Prostate gland (tissue), 2 donors: ENCODE measurements around the gene RPP30. TPM values are rescaled to one million over a fixed set of nuclear protein-coding genes. Genes with fewer than 3 reads are reported as not detected.

Experiments
- DNase-seq: peaks from one replicate; pipeline ENCODE4 v3.0.0-alpha.2; 2019; ENCODE audit warnings: low spot score
- H3K27ac ChIP-seq, 2 donors: fragments of 200-600 bp; sonication (generic); 2 replicates each; pipeline ENCODE4 v1.5.1; 2017 to 2019
- H3K27me3 ChIP-seq: fragments of 200-600 bp; sonication (generic); replicated peaks from 2 replicates; pipeline ENCODE4 v1.5.1; 2019; ENCODE audit not compliant: insufficient read depth
- H3K36me3 ChIP-seq, 2 donors: fragments of 200-600 bp; sonication (generic); 1 replicate in 1 of 2; 2 replicates in 1 of 2; pipeline versions ENCODE4 v1.5.1 to v1.8.1; 2017 to 2019
- H3K4me1 ChIP-seq: fragments of 200-600 bp; sonication (generic); replicated peaks from 2 replicates; pipeline ENCODE4 v1.5.1; 2019
- H3K4me3 ChIP-seq, 2 donors: fragments of 200-600 bp; sonication (generic); 2 replicates each; pipeline ENCODE4 v1.5.1; 2017 to 2019
- H3K9me3 ChIP-seq: fragments of 200-600 bp; sonication (generic); 2 replicates; pipeline ENCODE4 v1.5.1; 2017
- CTCF ChIP-seq, 4 experiments: fragments of 200-600 bp in 2 of 4; fragments of 450-650 bp in 2 of 4; sonication (generic) in 2 of 4; IDR thresholded peaks; 1 replicate in 3 of 4; 2 replicates in 1 of 4; pipeline ENCODE4 v1.5.1; 2016 to 2019; ENCODE audit warnings: antibody characterized with exemption in 4 of 4, mild to moderate bottlenecking in 2 of 4, moderate library complexity in 2 of 4
- POLR2A ChIP-seq: fragments of 450-650 bp; IDR thresholded peaks from one replicate; pipeline ENCODE4 v1.6.1; 2016; ENCODE audit warnings: antibody characterized with exemption, mild to moderate bottlenecking
- POLR2AphosphoS5 ChIP-seq: sonication (generic); formaldehyde crosslinking; IDR thresholded peaks from one replicate; pipeline ENCODE4 v1.6.1; 2017; ENCODE audit warnings: antibody characterized with exemption
- WGBS: methylation state at CpG from one replicate; pipeline ENCODE4 v1.1.5; 2018; 5-methylcytosine and 5-hydroxymethylcytosine counted together
- intact Hi-C: fragments of 100-400 bp; cut with DNase I; formaldehyde crosslinking; loops from one replicate; pipeline ENCODE4 v1.14.2; 2022
- total RNA-seq, 2 donors: library from RNA; depleted of rRNA; stranded (reverse); fragments of >200 nt; gene quantifications; one replicate each; pipeline ENCODE4 v1.1.0, GENCODE V29; 2016

RPP30 gene
- total RNA-seq, 2 donors from 2014 or later = 37.1 to 43.6 TPM

GRCh38 chr10:90916392-90917237 is 44.8 kb downstream of the RPP30 start:
- intact Hi-C loops = loop anchor here (5.0 to 10.0 kb wide), 2 partner anchors 51 to 248 kb away; no protein-coding TSS in a partner anchor
- Histone ChIP-seq H3K36me3 (no peaks in the 10 kb centered on the region), H3K4me3 (no peak overlapping the region), H3K27me3 (peaks cover 6% of the 10 kb centered on the region), H3K4me1 (peaks cover 6% of the 10 kb centered on the region), H3K27ac (no peak overlapping the region), H3K9me3 (no peaks in the 10 kb centered on the region)
- WGBS = 76% methylated on average over 6 of the region's 6 CpGs
- DNase-seq = no peak
- no peak for TF ChIP-seq CTCF (IDR thresholded peaks at IDR 0.05)
- no peak for TF ChIP-seq POLR2A
- TF ChIP-seq POLR2AphosphoS5 = no peak

GRCh38 chr10:90917238-90917967 is 45.6 kb downstream of the RPP30 start:
- 35% methylated on average over 8 of the region's 8 CpGs for WGBS
- intact Hi-C loops = loop anchor here (5.0 to 10.0 kb wide), 2 partner anchors 50 to 247 kb away; no protein-coding TSS in a partner anchor
- Histone ChIP-seq H3K4me3 (no peak overlapping the region), H3K9me3 (no peaks in the 10 kb centered on the region), H3K27ac (no peak overlapping the region), H3K36me3 (no peaks in the 10 kb centered on the region), H3K27me3 (peaks cover 6% of the 10 kb centered on the region), H3K4me1 (peaks cover 6% of the 10 kb centered on the region)
- DNase-seq = no peak
- TF ChIP-seq POLR2AphosphoS5 = peak; percentile 69
- TF ChIP-seq CTCF (IDR thresholded peaks at IDR 0.05) = no peak

GRCh38 chr10:90917968-90918318 is 46.2 kb downstream of the RPP30 start:
- no peak overlapping the region for H3K27ac ChIP-seq
- peaks cover 6% of the 10 kb centered on the region for H3K4me1 ChIP-seq
- H3K4me3 ChIP-seq = no peak overlapping the region
- intact Hi-C loops = loop anchor here (5.0 to 10.0 kb wide), 2 partner anchors 49 to 247 kb away; no protein-coding TSS in a partner anchor
- H3K9me3 ChIP-seq = no peaks in the 10 kb centered on the region
- 56% methylated on average over 3 of the region's 3 CpGs for WGBS
- no peak for TF ChIP-seq POLR2A
- TF ChIP-seq CTCF (IDR thresholded peaks at IDR 0.05) = no peak
- TF ChIP-seq POLR2AphosphoS5 = no peak
- DNase-seq = no peak
- no peaks in the 10 kb centered on the region for H3K36me3 ChIP-seq
- peaks cover 6% of the 10 kb centered on the region for H3K27me3 ChIP-seq

- no peaks in the 10 kb centered on the region for H3K9me3 ChIP-seq
- WGBS = 92% methylated on average over 8 of the region's 8 CpGs
- H3K27me3 ChIP-seq = peaks cover 6% of the 10 kb centered on the region
- H3K4me3 ChIP-seq = no peak overlapping the region
- H3K36me3 ChIP-seq = no peaks in the 10 kb centered on the region
- DNase-seq = no peak
- H3K27ac ChIP-seq = no peak overlapping the region
- intact Hi-C loops = loop anchor here (5.0 to 10.0 kb wide), 2 partner anchors 47 to 245 kb away; no protein-coding TSS in a partner anchor
- H3K4me1 ChIP-seq = peaks cover 6% of the 10 kb centered on the region
- TF ChIP-seq POLR2AphosphoS5 (no peak), CTCF (IDR thresholded peaks at IDR 0.05) (no peak), POLR2A (no peak)
These were observed 48.2 kb downstream of the RPP30 start for GRCh38 chr10:90919683-90920574.
